Bronchus fibroblast of lung (primary cell): Measurements from ENCODE around the gene SLC39A6. TPM values are rescaled to one million over a fixed set of nuclear protein-coding genes. Genes with fewer than 3 reads are reported as not detected.

Experiments
- total RNA-seq: library from RNA; depleted of rRNA; stranded (reverse); fragments of >200 nt; gene quantifications from 2 replicates; pipeline ENCODE4 v1.2.3, GENCODE V29; 2015

SLC39A6 gene
- total RNA-seq, result 29.6 and 34.8 TPM in 2 replicates

DNA sequence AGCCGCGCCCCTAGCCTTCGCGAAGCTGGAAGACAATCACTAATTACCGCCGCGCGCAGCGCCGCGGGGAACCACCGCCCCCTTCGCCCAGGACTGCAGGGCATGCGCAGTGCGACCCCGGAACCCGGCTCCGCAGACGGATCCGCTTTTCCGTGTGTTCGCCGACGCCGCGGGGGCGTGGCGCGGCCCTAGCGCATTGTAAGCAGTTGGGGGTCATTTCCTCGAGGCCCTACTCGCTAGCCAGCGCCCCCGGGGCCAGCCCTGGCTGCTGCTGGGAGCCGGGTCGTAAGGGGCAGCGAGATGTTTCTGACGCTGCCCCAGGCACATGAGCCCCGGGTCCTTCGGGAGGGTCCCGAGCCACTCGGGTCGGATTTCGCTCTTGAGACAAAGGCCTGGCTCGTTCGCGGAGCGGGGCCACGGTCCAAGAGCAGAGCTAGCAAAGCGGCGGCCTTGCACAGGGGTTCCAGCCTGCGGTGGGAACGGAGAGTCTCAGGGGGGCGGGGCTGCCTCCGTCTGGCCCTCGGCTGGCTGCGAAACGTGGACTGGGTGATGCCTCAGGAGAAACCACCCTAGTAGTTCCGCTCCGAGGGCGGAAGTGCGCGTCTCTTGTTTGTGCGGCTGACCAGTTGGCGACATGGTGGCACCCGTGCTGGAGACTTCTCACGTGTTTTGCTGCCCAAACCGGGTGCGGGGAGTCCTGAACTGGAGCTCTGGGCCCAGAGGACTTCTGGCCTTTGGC is at the start of gene SLC39A6, which contains the start of gene ELP2:
SLC39A6 (minus strand) TSS at position 41 of the 739 bp plus-strand sequence. CDS start 2,333 bp downstream, outside the sequence.
ELP2 (plus strand) TSS at position 600 of the 739 bp plus-strand sequence; CDS start at position 635, 35 bp downstream.

GRCh38 chr18:36067055-36067957 is 61.8 kb downstream of the SLC39A6 start, which contains the start of gene RPRD1A:
Gene RPRD1A, minus strand, starts transcription at chr18:36067559. Its CDS starts 155 bp downstream, at chr18:36067404.

Other genes with a start within 250 kb of the SLC39A6 start
- gene RPRD1A, start 61.8 kb downstream of the SLC39A6 start, total RNA-seq, result 28.1 and 38.3 TPM in 2 replicates
- gene ELP2, start 559 bp upstream of the SLC39A6 start, total RNA-seq, result 38.7 and 39.2 TPM in 2 replicates
- 6.1 and 6.4 TPM in 2 replicates for gene MOCOS, start 58.2 kb upstream of the SLC39A6 start, total RNA-seq
- 1.9 and 2.9 TPM in 2 replicates for gene FHOD3, start 168.4 kb upstream of the SLC39A6 start, total RNA-seq